C4-2B (cell line): ENCODE results near the gene CTDSPL.

Source experiments
- CTCF ChIP-seq: fragments of 450-650 bp; conservative IDR thresholded peaks from 2 replicates; pipeline ENCODE4 v1.5.1; 2017; ENCODE audit warnings: mild to moderate bottlenecking
- ZFX ChIP-seq: fragments of 450-650 bp; IDR thresholded peaks from 2 replicates; pipeline ENCODE4 v1.6.1; 2017

GRCh38 chr3:37940242-37940908, 78.7 kb downstream of the CTDSPL start:
- TF ChIP-seq CTCF (no peak), ZFX (no peak)
